HL-60 (cell line): ENCODE measurements around the gene ZFP92.

Experiments
- DNase-seq, 2 experiments: peaks; one replicate each; pipeline ENCODE4 v3.0.0-alpha.2; 2010 to 2020; ENCODE audit warnings: low read depth in 1 of 2, low spot score in 1 of 2
- H3K27ac ChIP-seq: fragments of 250-450 bp; sonication (Bioruptor Pico); replicated peaks from 2 replicates; pipeline ENCODE4 v1.5.1; 2020; ENCODE audit warnings: mild to moderate bottlenecking, moderate library complexity
- H3K27me3 ChIP-seq: fragments of 250-450 bp; sonication (Bioruptor Pico); 2 replicates; pipeline ENCODE4 v1.5.1; 2021; ENCODE audit warnings: mild to moderate bottlenecking, moderate library complexity; ENCODE audit not compliant: insufficient read depth, poor library complexity, severe bottlenecking
- H3K4me3 ChIP-seq: replicated peaks from 2 replicates; pipeline ENCODE4 v1.5.1; 2011; ENCODE audit warnings: mild to moderate bottlenecking, control low read depth, low read length; ENCODE audit not compliant: insufficient read depth
- GABPA ChIP-seq: IDR thresholded peaks from 2 replicates; pipeline ENCODE4 v1.6.1; 2012; ENCODE audit warnings: low read depth
- POLR2AphosphoS5 ChIP-seq: IDR thresholded peaks from 2 replicates; pipeline ENCODE4 v1.6.1; 2012; ENCODE audit warnings: low read depth
- SPI1 ChIP-seq: IDR thresholded peaks from 2 replicates; pipeline ENCODE4 v1.6.1; 2012; ENCODE audit warnings: low read depth, mild to moderate bottlenecking, borderline replicate concordance
- TF ChIP-seq, protein P1 (sequence below): IDR thresholded peaks from one replicate; pipeline ENCODE4 v1.5.1; 2011; ENCODE audit warnings: low read length, control low read depth, inconsistent platforms; ENCODE audit not compliant: insufficient read depth
- TF ChIP-seq, protein P2 (sequence below): IDR thresholded peaks from 2 replicates; pipeline ENCODE4 v1.6.1; 2012; ENCODE audit warnings: low read depth; ENCODE audit not compliant: insufficient replicate concordance

ZFP92 gene

DNA sequence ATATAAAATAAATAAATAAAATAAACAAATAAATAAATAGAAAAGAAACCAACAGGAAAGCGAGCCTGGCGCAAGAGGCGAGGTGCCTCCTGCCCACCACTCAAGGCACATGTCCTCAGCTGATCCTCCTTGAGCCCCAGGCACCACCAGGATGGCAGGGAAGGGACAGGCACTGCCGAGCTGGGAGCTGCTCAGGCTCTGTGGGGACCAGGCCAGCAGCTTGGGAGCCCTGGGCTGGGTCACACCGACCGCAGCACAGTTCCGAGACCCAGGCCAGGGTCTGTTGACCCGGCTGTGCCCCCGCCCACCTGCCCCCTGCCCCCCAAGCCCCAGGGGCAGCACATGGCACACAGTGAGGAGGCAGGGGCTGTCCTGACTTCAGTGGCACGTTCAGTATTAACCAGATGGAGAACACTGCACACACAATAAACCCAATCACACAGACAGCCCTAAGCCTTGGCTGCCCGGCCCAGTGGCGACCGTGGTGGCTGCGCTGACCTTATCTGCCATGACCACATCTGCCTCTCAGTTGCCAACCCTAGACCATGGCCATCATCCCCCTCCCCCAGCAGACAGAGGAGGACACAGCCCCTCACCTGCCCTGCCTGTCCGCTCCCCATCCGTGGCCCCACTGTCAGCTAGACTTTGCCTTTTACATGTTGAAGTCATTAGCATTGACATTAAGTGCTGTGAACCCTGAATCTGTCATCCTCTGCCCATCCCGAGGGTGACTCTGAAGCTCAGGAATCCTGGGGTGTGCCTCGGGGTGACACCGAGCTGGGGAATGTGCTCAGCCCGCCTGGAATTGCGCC lies 37.5 kb downstream of the ZFP92 start:
- DNase-seq, result no peak
- no peak overlapping the region for H3K4me3 ChIP-seq
- no peaks in the 10 kb centered on the region for H3K27me3 ChIP-seq
- H3K27ac ChIP-seq, result no peak overlapping the region
- TF ChIP-seq GABPA (no peak), POLR2AphosphoS5 (no peak), SPI1 (no peak)
- TF ChIP-seq, protein P1, sequence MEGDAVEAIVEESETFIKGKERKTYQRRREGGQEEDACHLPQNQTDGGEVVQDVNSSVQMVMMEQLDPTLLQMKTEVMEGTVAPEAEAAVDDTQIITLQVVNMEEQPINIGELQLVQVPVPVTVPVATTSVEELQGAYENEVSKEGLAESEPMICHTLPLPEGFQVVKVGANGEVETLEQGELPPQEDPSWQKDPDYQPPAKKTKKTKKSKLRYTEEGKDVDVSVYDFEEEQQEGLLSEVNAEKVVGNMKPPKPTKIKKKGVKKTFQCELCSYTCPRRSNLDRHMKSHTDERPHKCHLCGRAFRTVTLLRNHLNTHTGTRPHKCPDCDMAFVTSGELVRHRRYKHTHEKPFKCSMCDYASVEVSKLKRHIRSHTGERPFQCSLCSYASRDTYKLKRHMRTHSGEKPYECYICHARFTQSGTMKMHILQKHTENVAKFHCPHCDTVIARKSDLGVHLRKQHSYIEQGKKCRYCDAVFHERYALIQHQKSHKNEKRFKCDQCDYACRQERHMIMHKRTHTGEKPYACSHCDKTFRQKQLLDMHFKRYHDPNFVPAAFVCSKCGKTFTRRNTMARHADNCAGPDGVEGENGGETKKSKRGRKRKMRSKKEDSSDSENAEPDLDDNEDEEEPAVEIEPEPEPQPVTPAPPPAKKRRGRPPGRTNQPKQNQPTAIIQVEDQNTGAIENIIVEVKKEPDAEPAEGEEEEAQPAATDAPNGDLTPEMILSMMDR, result no peak
- TF ChIP-seq, protein P2, sequence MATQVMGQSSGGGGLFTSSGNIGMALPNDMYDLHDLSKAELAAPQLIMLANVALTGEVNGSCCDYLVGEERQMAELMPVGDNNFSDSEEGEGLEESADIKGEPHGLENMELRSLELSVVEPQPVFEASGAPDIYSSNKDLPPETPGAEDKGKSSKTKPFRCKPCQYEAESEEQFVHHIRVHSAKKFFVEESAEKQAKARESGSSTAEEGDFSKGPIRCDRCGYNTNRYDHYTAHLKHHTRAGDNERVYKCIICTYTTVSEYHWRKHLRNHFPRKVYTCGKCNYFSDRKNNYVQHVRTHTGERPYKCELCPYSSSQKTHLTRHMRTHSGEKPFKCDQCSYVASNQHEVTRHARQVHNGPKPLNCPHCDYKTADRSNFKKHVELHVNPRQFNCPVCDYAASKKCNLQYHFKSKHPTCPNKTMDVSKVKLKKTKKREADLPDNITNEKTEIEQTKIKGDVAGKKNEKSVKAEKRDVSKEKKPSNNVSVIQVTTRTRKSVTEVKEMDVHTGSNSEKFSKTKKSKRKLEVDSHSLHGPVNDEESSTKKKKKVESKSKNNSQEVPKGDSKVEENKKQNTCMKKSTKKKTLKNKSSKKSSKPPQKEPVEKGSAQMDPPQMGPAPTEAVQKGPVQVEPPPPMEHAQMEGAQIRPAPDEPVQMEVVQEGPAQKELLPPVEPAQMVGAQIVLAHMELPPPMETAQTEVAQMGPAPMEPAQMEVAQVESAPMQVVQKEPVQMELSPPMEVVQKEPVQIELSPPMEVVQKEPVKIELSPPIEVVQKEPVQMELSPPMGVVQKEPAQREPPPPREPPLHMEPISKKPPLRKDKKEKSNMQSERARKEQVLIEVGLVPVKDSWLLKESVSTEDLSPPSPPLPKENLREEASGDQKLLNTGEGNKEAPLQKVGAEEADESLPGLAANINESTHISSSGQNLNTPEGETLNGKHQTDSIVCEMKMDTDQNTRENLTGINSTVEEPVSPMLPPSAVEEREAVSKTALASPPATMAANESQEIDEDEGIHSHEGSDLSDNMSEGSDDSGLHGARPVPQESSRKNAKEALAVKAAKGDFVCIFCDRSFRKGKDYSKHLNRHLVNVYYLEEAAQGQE, result no peak

DNA sequence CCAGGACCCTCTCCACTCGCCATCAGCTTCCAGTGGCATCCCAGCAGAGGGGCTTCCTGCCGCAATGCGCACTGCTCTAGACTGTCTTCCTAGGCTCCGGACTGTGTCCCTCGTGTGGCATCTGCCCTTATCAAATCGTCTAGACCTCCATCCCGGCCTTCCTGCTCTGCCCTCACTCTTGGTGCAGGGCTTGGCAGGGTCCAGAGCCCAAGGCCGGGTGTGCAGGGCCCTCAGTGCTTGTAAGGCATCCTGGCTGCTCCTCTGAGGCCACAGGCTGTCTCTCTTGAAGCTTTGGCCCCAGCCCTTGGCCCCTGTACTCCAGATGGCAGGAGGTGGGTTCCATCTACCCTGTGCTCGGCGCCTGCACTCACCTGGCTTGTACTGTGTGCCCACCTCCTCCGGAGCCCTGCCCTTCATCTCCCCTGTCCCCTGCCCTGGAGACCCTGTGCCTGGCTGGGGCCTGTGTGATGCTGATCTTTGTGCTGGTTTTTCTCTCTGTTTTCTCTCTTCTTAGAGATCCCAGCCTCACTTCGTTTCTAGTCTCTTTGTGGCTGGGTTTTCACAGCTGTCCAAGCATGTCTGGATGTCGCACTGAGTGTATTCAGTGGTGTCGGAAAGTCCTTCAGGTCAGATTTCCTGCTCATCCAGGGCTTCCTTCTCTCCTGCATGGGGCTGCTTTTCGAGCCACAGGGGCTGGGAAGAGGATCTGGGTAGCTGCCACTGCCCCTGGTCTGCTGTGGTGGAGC lies 38.3 kb downstream of the ZFP92 start:
- Histone ChIP-seq H3K27ac (no peak overlapping the region), H3K4me3 (no peak overlapping the region), H3K27me3 (no peaks in the 10 kb centered on the region)
- TF ChIP-seq, protein P1, result no peak
- no peak for TF ChIP-seq GABPA
- TF ChIP-seq POLR2AphosphoS5, result no peak
- no peak for TF ChIP-seq SPI1
- TF ChIP-seq, protein P2, result no peak
- DNase-seq, result no peak

DNA sequence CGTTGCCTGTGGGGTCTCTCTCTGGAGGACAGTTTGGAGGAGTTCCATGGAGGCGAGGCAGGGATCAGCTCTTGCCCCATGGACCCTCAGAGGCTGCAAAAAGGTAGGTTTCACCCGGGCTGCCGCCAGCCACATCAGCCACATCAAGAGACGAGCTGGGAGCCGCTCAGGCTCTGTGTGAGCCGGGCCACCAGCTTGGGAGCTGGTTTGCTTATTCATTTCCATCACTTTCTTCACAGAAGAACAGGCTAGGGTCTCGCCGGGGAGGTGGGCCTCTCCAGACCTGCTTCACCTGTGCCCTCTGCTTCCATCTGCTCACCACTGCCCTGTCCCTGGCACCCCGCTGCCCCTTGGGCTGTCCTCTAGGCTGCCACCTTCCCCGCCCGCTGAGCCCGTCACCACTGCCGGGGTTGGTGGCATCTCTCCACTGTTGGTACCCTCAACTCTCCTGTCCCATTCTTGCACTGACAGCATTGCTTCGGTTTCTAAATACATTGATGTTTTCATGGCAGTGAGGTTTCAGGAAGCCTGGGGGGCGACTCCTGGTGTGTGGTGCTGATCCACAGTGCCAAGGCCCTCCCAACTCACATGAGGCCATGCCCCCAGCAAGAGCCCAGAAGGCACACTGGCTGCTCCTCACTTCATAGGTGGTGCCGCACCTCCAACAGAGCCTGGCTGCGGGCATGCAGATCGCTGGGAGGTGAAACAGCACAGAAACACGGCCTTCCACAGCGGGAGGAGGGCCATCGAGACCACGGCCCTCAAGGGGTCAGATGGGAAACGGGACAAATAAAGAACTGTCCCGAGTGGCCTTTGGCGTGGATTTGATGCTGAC lies 39.1 kb downstream of the ZFP92 start:
- Histone ChIP-seq H3K27me3 (no peaks in the 10 kb centered on the region), H3K4me3 (no peak overlapping the region), H3K27ac (no peak overlapping the region)
- no peak for TF ChIP-seq GABPA
- TF ChIP-seq POLR2AphosphoS5, result no peak
- TF ChIP-seq, protein P1, result no peak
- TF ChIP-seq, protein P2, result no peak
- no peak for TF ChIP-seq SPI1
- DNase-seq, result no peak
